NB4 (cell line): ENCODE data around the gene SEMA3E.

Experiments
- CTCF ChIP-seq: IDR thresholded peaks from one replicate; pipeline ENCODE4 v1.5.1; 2012; ENCODE audit warnings: low read depth, low read length
- MYC ChIP-seq: IDR thresholded peaks from 2 replicates; pipeline ENCODE4 v1.6.1; 2011; ENCODE audit warnings: low read depth, low read length
- POLR2A ChIP-seq: IDR thresholded peaks from 2 replicates; pipeline ENCODE4 v1.6.1; 2011; ENCODE audit warnings: mild to moderate bottlenecking; ENCODE audit not compliant: insufficient read length; ENCODE audit errors: extremely low read depth

- TF ChIP-seq CTCF (no peak), POLR2A (no peak), MYC (no peak)
These were observed 40.2 kb downstream of the SEMA3E start for GRCh38 chr7:83608716-83609115.
